ENCODE results near the gene GLI3.

Gene GLI3

GRCh38 chr7:41979834-41980307 lies 257.1 kb downstream of the GLI3 start:
- DNase-seq, result peak; percentile 33
- Histone ChIP-seq H3K4me3 (ENCODE audit: low read depth, low read length) (no peak overlapping the region), H3K27ac (no peak overlapping the region), H3K36me3 (replicated peaks) (no peaks in the 10 kb centered on the region), H3K27me3 (replicated peaks) (no peaks in the 10 kb centered on the region)
- in situ Hi-C loops (cut with HindIII; ENCODE audit: low pct_ligation_motif_present, low sequenced_read_pairs), result loop anchor here (25.0 kb wide), 2 partner anchors 257 to 707 kb away; partner anchors contain the start of gene GLI3
- TF ChIP-seq CTCF (IDR thresholded peaks at IDR 0.05; ENCODE audit: low read depth, low read length, missing control alignments), result peak; percentile 85

- in situ Hi-C loops (cut with HindIII; ENCODE audit: low pct_ligation_motif_present, low sequenced_read_pairs), result loop anchor here (25.0 kb wide), 2 partner anchors 258 to 708 kb away; partner anchors contain the start of gene GLI3
- no peak for DNase-seq
- Histone ChIP-seq H3K27me3 (replicated peaks) (no peaks in the 10 kb centered on the region), H3K27ac (no peak overlapping the region), H3K4me3 (ENCODE audit: low read depth, low read length) (no peak overlapping the region), H3K36me3 (replicated peaks) (no peaks in the 10 kb centered on the region)
- TF ChIP-seq CTCF (IDR thresholded peaks at IDR 0.05; ENCODE audit: low read depth, low read length, missing control alignments), result no peak
These were observed 258.2 kb downstream of the GLI3 start for GRCh38 chr7:41978858-41979257.

DNA sequence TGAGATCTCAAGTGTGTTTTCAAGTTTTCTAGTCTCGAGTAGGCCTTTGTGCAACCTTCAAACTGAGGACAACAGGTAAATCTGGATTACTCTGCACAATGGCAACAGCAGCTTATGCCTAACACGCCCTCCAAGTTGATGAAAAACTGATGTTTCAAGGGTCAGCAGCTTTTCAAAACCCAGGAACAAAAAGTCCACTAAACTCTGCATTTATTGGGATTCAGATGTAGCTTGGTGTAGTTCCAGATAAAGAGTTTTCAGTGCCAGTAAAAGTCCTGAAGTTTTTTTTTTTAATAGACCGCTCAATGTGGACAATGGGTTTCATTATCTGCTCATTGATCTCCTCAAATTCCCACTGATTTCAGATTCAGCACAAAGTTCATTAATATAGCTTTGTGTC lies 259.3 kb downstream of the GLI3 start:
- Histone ChIP-seq H3K36me3 (replicated peaks) (no peaks in the 10 kb centered on the region), H3K4me3 (ENCODE audit: low read depth, low read length) (no peak overlapping the region), H3K27me3 (replicated peaks) (no peaks in the 10 kb centered on the region), H3K27ac (no peak overlapping the region)
- DNase-seq, result no peak
- no peak for TF ChIP-seq CTCF (IDR thresholded peaks at IDR 0.05; ENCODE audit: low read depth, low read length, missing control alignments)
- in situ Hi-C loops (cut with HindIII; ENCODE audit: low pct_ligation_motif_present, low sequenced_read_pairs), result loop anchor here (25.0 kb wide), 2 partner anchors 260 to 710 kb away; partner anchors contain the start of gene GLI3

DNA sequence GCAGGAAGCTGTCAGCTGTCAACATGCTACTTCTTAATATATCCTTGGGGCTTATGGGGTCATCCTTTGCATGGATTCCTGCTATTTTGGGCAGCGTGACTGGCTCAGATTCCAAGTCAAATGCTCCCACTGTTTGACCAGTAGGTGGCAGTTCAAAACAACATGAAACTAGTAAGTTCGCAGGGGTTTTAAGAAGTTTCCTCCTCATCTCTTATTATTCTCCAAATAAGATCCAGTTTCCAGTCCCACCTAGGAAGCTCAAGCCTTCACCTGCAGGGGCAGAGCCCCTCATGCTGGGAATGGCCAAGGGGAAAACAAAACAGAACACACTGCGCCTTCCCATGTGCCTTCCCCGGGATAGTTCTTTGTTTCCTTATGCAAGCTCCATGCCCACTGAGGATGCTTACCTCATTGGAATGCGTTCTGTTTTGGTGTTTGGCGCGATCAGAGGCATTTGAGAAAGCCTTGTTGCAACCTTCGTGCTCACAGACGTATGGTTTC lies 259.8 kb downstream of the GLI3 start:
- peak; percentile 85 for TF ChIP-seq CTCF (IDR thresholded peaks at IDR 0.05; ENCODE audit: low read depth, low read length, missing control alignments)
- Histone ChIP-seq H3K4me3 (ENCODE audit: low read depth, low read length) (no peak overlapping the region), H3K27me3 (replicated peaks) (no peaks in the 10 kb centered on the region), H3K36me3 (replicated peaks) (no peaks in the 10 kb centered on the region), H3K27ac (no peak overlapping the region)
- DNase-seq, result peak; percentile 54
- in situ Hi-C loops (cut with HindIII; ENCODE audit: low pct_ligation_motif_present, low sequenced_read_pairs), result loop anchor here (25.0 kb wide), 2 partner anchors 260 to 710 kb away; partner anchors contain the start of gene GLI3

DNA sequence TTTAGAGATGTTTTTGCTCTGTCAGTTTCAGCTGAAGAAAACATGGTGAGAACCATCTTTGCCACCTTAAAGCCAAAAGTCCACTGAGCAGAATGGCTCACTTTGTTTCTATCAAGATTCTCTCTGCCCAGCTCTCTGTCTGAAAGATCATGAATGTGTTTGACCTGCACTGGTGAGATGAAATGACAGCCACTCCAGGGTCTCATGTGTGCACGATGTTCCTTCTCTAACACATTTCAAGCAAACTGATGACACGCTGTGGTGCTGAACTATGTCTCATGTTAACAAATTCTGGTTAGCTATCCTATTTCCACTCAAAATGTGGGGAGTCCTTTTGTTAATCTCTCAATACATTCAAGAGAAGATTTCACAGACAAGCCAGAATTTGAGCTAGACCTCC lies 260.6 kb downstream of the GLI3 start:
- Histone ChIP-seq H3K27ac (no peak overlapping the region), H3K27me3 (replicated peaks) (no peaks in the 10 kb centered on the region), H3K4me3 (ENCODE audit: low read depth, low read length) (no peak overlapping the region), H3K36me3 (replicated peaks) (no peaks in the 10 kb centered on the region)
- DNase-seq, result no peak
- no peak for TF ChIP-seq CTCF (IDR thresholded peaks at IDR 0.05; ENCODE audit: low read depth, low read length, missing control alignments)
- in situ Hi-C loops (cut with HindIII; ENCODE audit: low pct_ligation_motif_present, low sequenced_read_pairs), result loop anchor here (25.0 kb wide), 2 partner anchors 261 to 711 kb away; partner anchors contain the start of gene GLI3

GRCh38 chr7:41975849-41976248 lies 261.2 kb downstream of the GLI3 start:
- no peaks in the 10 kb centered on the region for H3K27me3 ChIP-seq (replicated peaks)
- no peak overlapping the region for H3K27ac ChIP-seq
- TF ChIP-seq CTCF (IDR thresholded peaks at IDR 0.05; ENCODE audit: low read depth, low read length, missing control alignments), result no peak
- no peak for DNase-seq
- in situ Hi-C loops (cut with HindIII; ENCODE audit: low pct_ligation_motif_present, low sequenced_read_pairs), result loop anchor here (25.0 kb wide), 2 partner anchors 261 to 711 kb away; partner anchors contain the start of gene GLI3
- no peaks in the 10 kb centered on the region for H3K36me3 ChIP-seq (replicated peaks)
- no peak overlapping the region for H3K4me3 ChIP-seq (ENCODE audit: low read depth, low read length)

Data from brain microvascular endothelial cell (primary cell).